Stimulated activated CD4-positive, alpha-beta T cell treated with anti-CD3 and anti-CD28 coated beads, Interleukin-1b, Interleukin-23, amount 100 ng/mL, for 1 hour (primary cell): ENCODE data around the gene PGF.

ENCODE experiments used
- DNase-seq, 2 donors: peaks; one replicate each; pipeline ENCODE4 v3.0.0-alpha.2; 2020; ENCODE audit warnings: low read depth in 2 of 2

PGF gene

GRCh38 chr14:74898694-74899093 lies 56.7 kb downstream of the PGF start:
- no peak for DNase-seq

- DNase-seq, result no peak
Measured at GRCh38 chr14:74898083-74898482, 57.3 kb downstream of the PGF start.

GRCh38 chr14:74897642-74898041 lies 57.8 kb downstream of the PGF start:
- no peak for DNase-seq

DNA sequence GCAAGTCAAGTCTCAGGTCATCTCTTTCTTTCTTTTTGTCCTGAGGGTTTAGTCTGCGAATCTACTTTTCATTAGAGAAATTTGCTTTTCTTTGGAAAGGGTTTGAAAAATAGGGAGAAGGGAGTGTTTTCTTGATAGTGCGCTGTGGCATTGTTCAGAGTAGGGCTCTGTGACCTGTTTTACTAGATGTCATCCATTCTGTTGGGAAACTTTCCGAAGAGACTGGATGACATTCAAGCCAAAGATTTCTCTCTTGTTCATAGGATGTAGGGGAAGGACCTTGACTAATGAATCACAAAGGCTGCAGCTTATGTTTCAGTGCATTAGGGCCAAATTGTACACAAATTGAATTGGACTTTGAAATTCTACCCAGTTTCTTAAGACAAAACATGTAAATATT lies 59.0 kb downstream of the PGF start:
- DNase-seq, result no peak

- no peak for DNase-seq
Measured at GRCh38 chr14:74893614-74894091, 61.7 kb downstream of the PGF start.

- no peak for DNase-seq
Measured at GRCh38 chr14:74892745-74893144, 62.7 kb downstream of the PGF start.

DNA sequence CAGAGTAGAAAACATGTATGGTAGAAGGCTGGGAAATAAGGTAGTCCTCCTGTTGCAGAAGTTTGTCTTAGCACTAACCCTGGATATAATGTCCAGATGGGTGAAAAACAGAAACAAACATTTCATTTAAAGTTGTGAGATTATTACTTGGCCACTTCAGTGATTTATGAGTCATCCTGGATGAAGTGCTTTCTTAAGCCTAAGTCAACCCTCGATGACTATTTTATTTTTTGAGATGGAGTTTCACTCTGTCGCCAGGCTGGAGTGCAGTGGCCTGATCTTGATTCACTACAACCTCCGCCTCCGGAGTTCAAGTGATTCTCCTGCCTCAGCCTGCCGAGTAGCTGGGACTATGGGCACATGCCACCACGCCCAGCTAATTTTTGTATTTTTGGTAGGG lies 63.5 kb downstream of the PGF start:
- no peak for DNase-seq
